Heart left ventricle (tissue), 16 donors: Measurements from ENCODE around the gene TFF3. TPM values are rescaled to one million over a fixed set of nuclear protein-coding genes. Genes with fewer than 3 reads are reported as not detected.

Source experiments
- ATAC-seq, 4 donors: fragments of 200-7000 bp; cut with Tn5 transposase; one replicate each; pipeline ENCODE4 v1.9.1; 2020 to 2022; ENCODE audit warnings: moderate library complexity in 4 of 4, mild to moderate bottlenecking in 3 of 4, moderate number of reproducible peaks in 1 of 4
- DNase-seq, 5 donors: peaks; one replicate each; pipeline ENCODE4 v3.0.0-alpha.2; 2020
- H3K27ac ChIP-seq, 12 donors: fragments of 200-600 bp; sonication (generic) in 4 of 12; one replicate each; pipeline versions ENCODE4 v1.5.0 to v1.8.0; 2016 to 2022; ENCODE audit warnings: mild to moderate bottlenecking in 2 of 12
- H3K27me3 ChIP-seq, 9 donors: fragments of 200-600 bp; sonication (generic) in 2 of 9; one replicate each; pipeline versions ENCODE4 v1.5.1 to v1.8.0; 2016 to 2022; ENCODE audit warnings: mild to moderate bottlenecking in 3 of 9
- H3K36me3 ChIP-seq, 9 donors: fragments of 200-600 bp; sonication (generic) in 2 of 9; one replicate each; pipeline versions ENCODE4 v1.5.0 to v1.8.0; 2018 to 2022; ENCODE audit warnings: mild to moderate bottlenecking in 2 of 9
- H3K4me1 ChIP-seq, 12 donors: fragments of 200-600 bp; sonication (generic) in 4 of 12; one replicate each; pipeline versions ENCODE4 v1.5.0 to v1.8.0; 2016 to 2022; ENCODE audit warnings: mild to moderate bottlenecking in 3 of 12
- H3K4me3 ChIP-seq, 12 donors: fragments of 200-600 bp; sonication (generic) in 4 of 12; one replicate each; pipeline versions ENCODE4 v1.5.0 to v1.8.0; 2017 to 2022; ENCODE audit warnings: mild to moderate bottlenecking in 9 of 12, moderate library complexity in 4 of 12
- H3K9me3 ChIP-seq, 12 donors: fragments of 200-600 bp; sonication (generic) in 4 of 12; one replicate each; pipeline versions ENCODE4 v1.5.0 to v1.8.0; 2016 to 2022; ENCODE audit warnings: mild to moderate bottlenecking in 1 of 12
- POLR2A ChIP-seq, 2 donors: fragments of 450-650 bp; IDR thresholded peaks; one replicate each; pipeline ENCODE4 v1.6.1; 2017; ENCODE audit warnings: antibody characterized with exemption in 2 of 2, mild to moderate bottlenecking in 2 of 2, moderate library complexity in 2 of 2
- WGBS, 4 donors: extraction: QIAGEN DNeasy Blood & Tissue Kit in 2 of 4; methylation state at CpG; one replicate each; pipeline versions ENCODE4 v1.1.5 to v1.1.7; 2013 to 2018; 5-methylcytosine and 5-hydroxymethylcytosine counted together
- intact Hi-C, 10 donors: fragments of 100-400 bp; cut with DNase I; formaldehyde crosslinking; loops; one replicate each; pipeline versions ENCODE4 v1.11.1 to v1.14.2; 2022
- polyA plus RNA-seq, 2 donors: library from polyadenylated mRNA; stranded (reverse); fragments of 200-250 nt; gene quantifications; one replicate each; pipeline ENCODE4 v1.2.3, GENCODE V29; 2013
- total RNA-seq, 9 donors: library from RNA; depleted of rRNA in 2 of 9; stranded (reverse); fragments of >200 nt in 2 of 9; fragmentation: NEBNext Ultra II Directional in 3 of 9; extraction: Animal tissue kit (Norgen Biotek cat#: 25700) in 3 of 9; gene quantifications; one replicate each; pipeline versions ENCODE4 v1.1.0 to v1.2.4, GENCODE V29; 2016 to 2023
- TF ChIP-seq, protein P1 (sequence below), 12 donors: fragments of 200-600 bp; sonication (generic) in 4 of 12; IDR thresholded peaks; one replicate each; pipeline versions ENCODE4 v1.5.0 to v1.8.0; 2018 to 2022; ENCODE audit warnings: antibody characterized with exemption in 12 of 12, mild to moderate bottlenecking in 5 of 12
- donor health status: ischemic (EF 13 %, LVEDD 7.1; RV severe dilation, severe dysfunction).
- donor health status: healthy with polysubstance abuse.
- donor health status: DM: no; HTN: yes; CAD: no.
- donor health status: DM: no; HTN: no; CAD: no.
- donor health status: ischemic (EF 25% LVEDD 6.9; RV normal size, moderate dysfunction).
- donor health status: ischemic (EF 25% LVEDD 5.7; RV mildly dilated, moderate dysfunction).
- donor health status: healthy.
- donor health status: DM: yes; HTN: yes; CAD: no.
- donor health status: ischemic (EF 35%, LVEDD 5.7; RV mildly dilated, moderate dysfunction).
- donor health status: nonischemic (EF 11% LVEDD 7.7; RV severe dilation, severe dysfunction).
- donor health status: DM: yes; HTN: yes; CAD: no.
- donor health status: PGD.
- donor health status: ischemic (EF 29% LVEDD 5.4; RV normal size, mild dysfunction).
- donor health status: nonischemic (EF 23%, LVEDD 6.1; RV moderate dilation, normal function).

TFF3 gene
- total and polyA plus RNA-seq, 11 donors, result 0.75 to 10.8 (median 3.0) TPM

DNA sequence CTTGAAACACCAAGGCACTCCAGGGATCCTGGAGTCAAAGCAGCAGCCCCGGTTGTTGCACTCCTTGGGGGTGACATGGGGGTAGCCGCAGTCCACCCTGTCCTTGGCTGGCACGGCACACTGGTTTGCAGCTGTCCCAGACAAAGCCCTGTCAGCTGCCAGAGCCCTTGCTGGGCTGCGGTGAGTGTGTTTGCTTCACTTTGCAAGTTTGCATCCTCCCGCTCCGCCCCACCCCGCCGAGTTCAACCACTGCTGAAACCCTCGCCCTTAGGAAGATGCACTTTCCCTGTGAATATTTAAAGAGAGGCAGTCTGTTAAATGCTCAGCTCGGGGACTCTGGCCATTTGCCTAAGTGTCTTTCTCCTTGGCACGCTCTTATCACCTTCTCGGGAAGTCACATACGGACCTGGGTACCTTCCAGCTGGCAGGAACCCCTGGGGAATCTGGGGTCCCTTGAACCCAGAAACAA, 1.7 kb downstream of the TFF3 start:
- peaks cover 0 to 30% (median 15%) of the 10 kb centered on the region in 12 donors for H3K4me1 ChIP-seq
- TF ChIP-seq, protein P1, sequence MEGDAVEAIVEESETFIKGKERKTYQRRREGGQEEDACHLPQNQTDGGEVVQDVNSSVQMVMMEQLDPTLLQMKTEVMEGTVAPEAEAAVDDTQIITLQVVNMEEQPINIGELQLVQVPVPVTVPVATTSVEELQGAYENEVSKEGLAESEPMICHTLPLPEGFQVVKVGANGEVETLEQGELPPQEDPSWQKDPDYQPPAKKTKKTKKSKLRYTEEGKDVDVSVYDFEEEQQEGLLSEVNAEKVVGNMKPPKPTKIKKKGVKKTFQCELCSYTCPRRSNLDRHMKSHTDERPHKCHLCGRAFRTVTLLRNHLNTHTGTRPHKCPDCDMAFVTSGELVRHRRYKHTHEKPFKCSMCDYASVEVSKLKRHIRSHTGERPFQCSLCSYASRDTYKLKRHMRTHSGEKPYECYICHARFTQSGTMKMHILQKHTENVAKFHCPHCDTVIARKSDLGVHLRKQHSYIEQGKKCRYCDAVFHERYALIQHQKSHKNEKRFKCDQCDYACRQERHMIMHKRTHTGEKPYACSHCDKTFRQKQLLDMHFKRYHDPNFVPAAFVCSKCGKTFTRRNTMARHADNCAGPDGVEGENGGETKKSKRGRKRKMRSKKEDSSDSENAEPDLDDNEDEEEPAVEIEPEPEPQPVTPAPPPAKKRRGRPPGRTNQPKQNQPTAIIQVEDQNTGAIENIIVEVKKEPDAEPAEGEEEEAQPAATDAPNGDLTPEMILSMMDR (IDR thresholded peaks at IDR 0.05), result no peak
- TF ChIP-seq POLR2A (IDR thresholded peaks at IDR 0.05), result no peak
- no peaks in the 10 kb centered on the region for H3K36me3 ChIP-seq
- H3K27me3 ChIP-seq, result peaks cover 0 to 12% (median 2%) of the 10 kb centered on the region in 9 donors
- H3K27ac ChIP-seq, result no peak overlapping the region
- H3K9me3 ChIP-seq, result no peaks in the 10 kb centered on the region
- DNase-seq (peak in 1 of 5 donors; percentile 43), ATAC-seq (no peak)
- 18 to 29% (median 26%) methylated on average over 10 to 13 of the region's 13 CpGs for WGBS, 4 donors
- H3K4me3 ChIP-seq, result peak overlapping the region in 1 of 12 donors; percentile 13
- intact Hi-C loops, result loop anchor here in 5 of 10 donors (5.0 to 10.0 kb wide), 4 partner anchors 131 to 166 kb away; no protein-coding TSS in a partner anchor

DNA sequence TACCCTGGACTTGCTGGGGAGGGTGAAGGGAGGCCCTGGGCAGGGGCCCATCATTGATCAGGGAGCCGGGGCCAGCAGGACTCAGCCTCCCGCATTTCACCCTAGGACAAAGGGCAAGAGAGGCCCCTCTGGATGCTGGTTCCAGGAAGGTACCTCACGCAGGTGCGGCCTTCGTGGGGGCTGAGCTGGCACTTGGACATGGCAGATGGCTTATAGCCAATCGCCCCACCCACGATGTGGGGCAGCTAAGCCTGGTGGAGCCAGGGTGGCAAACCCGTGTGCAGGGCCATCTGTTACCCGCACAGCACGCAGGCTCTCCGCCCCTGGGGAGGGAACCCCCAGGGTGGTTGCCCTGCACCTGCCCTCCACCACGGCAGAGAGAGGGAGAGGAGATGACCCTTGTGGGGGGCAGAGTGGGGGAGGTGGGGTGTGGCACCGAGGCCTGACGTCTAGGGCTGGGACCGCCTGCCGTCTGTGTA, 2.5 kb downstream of the TFF3 start:
- H3K4me3 ChIP-seq, result no peak overlapping the region
- intact Hi-C loops, result loop anchor here in 5 of 10 donors (5.0 to 10.0 kb wide), 4 partner anchors 132 to 165 kb away; no protein-coding TSS in a partner anchor
- no peak overlapping the region for H3K27ac ChIP-seq
- H3K9me3 ChIP-seq, result no peaks in the 10 kb centered on the region
- TF ChIP-seq, protein P1 (IDR thresholded peaks at IDR 0.05), result no peak
- no peak for TF ChIP-seq POLR2A (IDR thresholded peaks at IDR 0.05)
- no peak for DNase-seq
- 78 to 85% (median 83%) methylated on average over 9 to 16 of the region's 16 CpGs for WGBS, 4 donors
- peaks cover 0 to 30% (median 16%) of the 10 kb centered on the region in 12 donors for H3K4me1 ChIP-seq
- no peak for ATAC-seq
- peaks cover 0 to 19% (median 2%) of the 10 kb centered on the region in 9 donors for H3K27me3 ChIP-seq
- no peaks in the 10 kb centered on the region for H3K36me3 ChIP-seq

DNA sequence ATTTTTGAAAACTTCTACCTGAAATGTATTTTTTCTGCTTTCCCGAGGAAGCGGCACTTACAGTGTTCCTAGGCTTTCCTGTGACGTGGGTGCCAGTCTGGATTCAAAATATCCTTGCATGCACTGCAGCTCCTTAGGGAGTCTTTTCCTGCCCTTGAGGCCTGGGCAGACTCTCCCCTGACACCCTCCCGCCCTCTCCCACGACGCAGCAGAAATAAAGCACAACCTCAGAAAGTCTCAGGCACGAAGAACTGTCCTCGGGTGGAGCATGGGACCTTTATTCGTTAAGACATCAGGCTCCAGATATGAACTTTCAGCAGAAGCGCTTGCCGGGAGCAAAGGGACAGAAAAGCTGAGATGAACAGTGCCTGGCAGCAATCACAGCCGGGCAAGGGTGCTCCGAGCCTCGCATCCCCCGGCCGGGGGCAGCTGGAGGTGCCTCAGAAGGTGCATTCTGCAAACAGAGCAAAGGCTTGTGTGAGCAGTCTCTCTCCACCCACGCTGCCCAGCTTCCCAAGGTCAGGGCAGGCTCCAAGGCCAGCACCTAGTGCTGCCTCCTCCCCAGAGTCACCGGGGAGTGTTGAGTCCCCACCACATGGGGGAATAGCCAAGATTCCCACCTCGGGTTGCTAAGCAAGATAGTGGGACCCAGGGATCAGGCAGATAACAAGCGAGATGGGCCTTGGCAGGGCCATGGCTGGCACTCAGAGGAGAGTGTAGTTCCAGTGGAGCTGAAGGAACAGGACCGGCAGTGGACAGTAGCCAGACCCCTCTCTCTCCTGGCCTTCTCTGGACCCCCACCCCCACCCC, 3.2 kb downstream of the TFF3 start:
- peaks cover 0 to 30% (median 16%) of the 10 kb centered on the region in 12 donors for H3K4me1 ChIP-seq
- WGBS, 4 donors, result 67 to 79% (median 72%) methylated on average over 16 to 21 of the region's 21 CpGs
- no peaks in the 10 kb centered on the region for H3K9me3 ChIP-seq
- DNase-seq, result no peak
- intact Hi-C loops, result loop anchor here in 5 of 10 donors (5.0 to 10.0 kb wide), 4 partner anchors 133 to 165 kb away; no protein-coding TSS in a partner anchor
- H3K27me3 ChIP-seq, result peaks cover 0 to 22% (median 3%) of the 10 kb centered on the region in 9 donors
- no peak overlapping the region for H3K4me3 ChIP-seq
- ATAC-seq, result peak in 1 of 4 donors; percentile 27
- no peak overlapping the region for H3K27ac ChIP-seq
- H3K36me3 ChIP-seq, result no peaks in the 10 kb centered on the region
- TF ChIP-seq, protein P1 (IDR thresholded peaks at IDR 0.05), result no peak
- no peak for TF ChIP-seq POLR2A (IDR thresholded peaks at IDR 0.05)

DNA sequence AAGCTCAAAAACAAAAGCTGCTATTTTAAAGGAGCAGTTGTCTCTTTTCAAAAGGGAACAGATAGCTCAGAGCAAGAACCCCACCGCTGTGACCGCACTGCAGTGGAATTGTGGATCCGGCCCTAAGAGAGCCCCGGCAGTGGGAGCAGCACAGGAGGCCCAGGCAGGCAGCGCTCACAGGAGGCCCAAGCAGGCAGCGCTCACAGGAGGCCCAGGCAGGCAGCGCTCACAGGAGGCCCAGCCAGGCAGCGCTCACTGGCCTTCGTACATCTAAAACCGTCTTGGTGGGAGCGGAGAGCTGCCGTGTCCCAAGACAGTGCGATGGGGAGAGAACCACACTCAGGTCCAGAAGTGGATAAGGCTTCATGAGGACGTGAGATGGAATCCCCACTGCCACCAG, 4.0 kb downstream of the TFF3 start:
- Histone ChIP-seq H3K4me1 (peaks cover 0 to 30% (median 16%) of the 10 kb centered on the region in 12 donors), H3K4me3 (no peak overlapping the region), H3K27ac (no peak overlapping the region), H3K9me3 (no peaks in the 10 kb centered on the region), H3K27me3 (peaks cover 0 to 30% (median 3%) of the 10 kb centered on the region in 9 donors), H3K36me3 (no peaks in the 10 kb centered on the region)
- DNase-seq (no peak), ATAC-seq (no peak)
- intact Hi-C loops, result loop anchor here in 5 of 10 donors (5.0 to 10.0 kb wide), 4 partner anchors 134 to 164 kb away; no protein-coding TSS in a partner anchor
- WGBS, 4 donors, result 91 to 94% (median 92%) methylated on average over 14 of the region's 14 CpGs
- TF ChIP-seq POLR2A (IDR thresholded peaks at IDR 0.05), result no peak
- TF ChIP-seq, protein P1 (IDR thresholded peaks at IDR 0.05), result no peak
